Measurements from ENCODE around the gene REC8.

DNA sequence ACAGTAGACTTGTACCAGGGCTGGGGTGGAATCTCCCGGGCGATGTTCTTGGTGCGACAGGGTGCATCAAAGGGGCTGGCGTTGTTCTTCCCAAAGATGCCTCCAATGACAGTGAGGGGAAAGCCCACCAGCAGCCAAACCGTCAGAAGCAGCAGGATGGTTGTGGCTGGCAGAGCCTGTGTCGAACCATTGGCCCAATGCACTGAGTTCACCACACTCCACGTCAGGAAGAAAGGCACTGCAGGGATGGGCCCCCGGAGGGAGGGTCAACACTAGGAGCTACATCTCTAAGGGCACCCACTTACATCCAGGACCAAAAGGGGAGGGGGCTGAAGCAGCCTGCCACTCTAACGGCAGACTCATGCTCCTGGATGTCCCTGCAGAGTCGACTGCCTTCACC is 18.5 kb downstream of the REC8 start:
- TF ChIP-seq POLR2A (IDR thresholded peaks at IDR 0.05; ENCODE audit: low read length) (no peak), GATA1 (IDR thresholded peaks at IDR 0.05; ENCODE audit: low read depth, low read length) (no peak)

Data from erythroblast (primary cell).